Caco-2 (cell line): ENCODE data around the gene ACTN4. TPM values are rescaled to one million over a fixed set of nuclear protein-coding genes. Genes with fewer than 3 reads are reported as not detected.

Source experiments
- BruUV-seq: library from RNA; stranded (reverse); fragments of 400-500 nt; replicated peaks from 2 replicates; lab custom pipeline; 2021; lab: Mats Ljungman, UMichigan
- CTCF ChIA-PET: fragments of 300-600 bp; sonication (Branson Sonifier 250); formaldehyde crosslinking; loops from one replicate; lab custom pipeline; 2022; ENCODE audit warnings: antibody characterized with exemption; lab: Charles Lee
- POLR2A ChIA-PET: fragments of 300-600 bp; sonication (Branson Sonifier 250); formaldehyde crosslinking; loops from one replicate; lab custom pipeline; 2022; ENCODE audit warnings: antibody characterized with exemption; lab: Charles Lee
- DNase-seq, 2 experiments: peaks; one replicate each; pipeline versions ENCODE4 v3.0.0 to v3.0.0-alpha.2; 2020 to 2022
- H3K27me3 ChIP-seq: replicated peaks from 2 replicates; pipeline ENCODE4 v1.6.0; 2011; ENCODE audit warnings: low read length; ENCODE audit not compliant: control insufficient read depth, insufficient read depth
- H3K36me3 ChIP-seq: 2 replicates; pipeline ENCODE4 v1.5.1; 2011; ENCODE audit warnings: low read length; ENCODE audit not compliant: control insufficient read depth, insufficient read depth
- H3K4me1 ChIP-seq: fragments of 250-450 bp; sonication (Bioruptor Pico); 2 replicates; pipeline ENCODE4 v1.5.1; 2020; ENCODE audit warnings: mild to moderate bottlenecking
- H3K4me3 ChIP-seq: 2 replicates; pipeline ENCODE4 v1.5.1; 2011; ENCODE audit warnings: low read depth, mild to moderate bottlenecking, control low read depth, low read length
- H3K9me3 ChIP-seq: fragments of 250-450 bp; sonication (Bioruptor Pico); 2 replicates; pipeline ENCODE4 v1.5.1; 2020; ENCODE audit warnings: mild to moderate bottlenecking, moderate library complexity
- H3K27ac Mint-ChIP-seq: one replicate; pipeline ENCODE4 v1.8.0; 2022; ENCODE audit warnings: mixed read lengths; ENCODE audit not compliant: unreplicated experiment
- H3K27me3 Mint-ChIP-seq: one replicate; pipeline ENCODE4 v1.8.0; 2022; ENCODE audit warnings: mixed read lengths; ENCODE audit not compliant: insufficient read depth, unreplicated experiment
- H3K36me3 Mint-ChIP-seq: one replicate; pipeline ENCODE4 v1.8.0; 2022; ENCODE audit warnings: mild to moderate bottlenecking, mixed read lengths; ENCODE audit not compliant: insufficient read depth, unreplicated experiment
- H3K4me1 Mint-ChIP-seq: one replicate; pipeline ENCODE4 v1.8.0; 2022; ENCODE audit warnings: low read depth, mixed read lengths; ENCODE audit not compliant: unreplicated experiment
- H3K4me3 Mint-ChIP-seq: one replicate; pipeline ENCODE4 v1.8.0; 2022; ENCODE audit warnings: mild to moderate bottlenecking, moderate library complexity, mixed read lengths; ENCODE audit not compliant: unreplicated experiment
- H3K9me3 Mint-ChIP-seq: one replicate; pipeline ENCODE4 v1.8.0; 2022; ENCODE audit warnings: mixed read lengths; ENCODE audit not compliant: unreplicated experiment
- intact Hi-C: fragments of 100-400 bp; cut with micrococcal nuclease; formaldehyde crosslinking; loops from one replicate; pipeline ENCODE4 v1.10.0; 2022; ENCODE audit not compliant: unreplicated experiment
- total RNA-seq: library from RNA; stranded (reverse); gene quantifications from 2 replicates; pipeline ENCODE4 v1.2.3, GENCODE V29; 2022
- TF ChIP-seq, protein P1 (sequence below), 2 experiments: fragments of 200-600 bp in 1 of 2; IDR thresholded peaks; 1 replicate in 1 of 2; 2 replicates in 1 of 2; pipeline versions ENCODE4 v1.5.1 to v1.8.0; 2011 to 2022; ENCODE audit warnings: antibody characterized with exemption in 1 of 2, control low read depth in 1 of 2, inconsistent platforms in 1 of 2, low read depth in 1 of 2, low read length in 1 of 2, mild to moderate bottlenecking in 1 of 2, moderate library complexity in 1 of 2; ENCODE audit not compliant: insufficient read depth in 1 of 2, severe bottlenecking in 1 of 2, unreplicated experiment in 1 of 2

ACTN4 gene
- total RNA-seq, 1 experiment from 2014 or later = 605 TPM

- Histone ChIP-seq H3K4me1 (no peaks in the 10 kb centered on the region), H3K27me3 (no peaks in the 10 kb centered on the region), H3K36me3 (peaks cover 3% of the 10 kb centered on the region), H3K4me3 (peak within 1 kb of the TSS; percentile 81), H3K9me3 (no peaks in the 10 kb centered on the region)
- peak; percentile 99 to 100 for DNase-seq
- POLR2A ChIA-PET = interaction anchor here (0.5 to 2.0 kb wide), 13 partner anchors 16 to 817 kb away, joined by 3 to 31 read pairs (median 6); partner anchors contain the start of genes ACTN4, FAM98C, NFKBIB and PSMD8
- Mint-ChIP-seq H3K4me3 (peak within 1 kb of the TSS; percentile 99), H3K4me1 (peaks cover 7% of the 10 kb centered on the region), H3K36me3 (peaks cover 53% of the 10 kb centered on the region), H3K27me3 (no peaks in the 10 kb centered on the region), H3K9me3 (no peaks in the 10 kb centered on the region), H3K27ac (peak within 1 kb of the TSS; percentile 99)
- intact Hi-C loops = loop anchor here (2.0 to 5.0 kb wide), 2 partner anchors 22 to 76 kb away; no protein-coding TSS in a partner anchor
- TF ChIP-seq, protein P1, sequence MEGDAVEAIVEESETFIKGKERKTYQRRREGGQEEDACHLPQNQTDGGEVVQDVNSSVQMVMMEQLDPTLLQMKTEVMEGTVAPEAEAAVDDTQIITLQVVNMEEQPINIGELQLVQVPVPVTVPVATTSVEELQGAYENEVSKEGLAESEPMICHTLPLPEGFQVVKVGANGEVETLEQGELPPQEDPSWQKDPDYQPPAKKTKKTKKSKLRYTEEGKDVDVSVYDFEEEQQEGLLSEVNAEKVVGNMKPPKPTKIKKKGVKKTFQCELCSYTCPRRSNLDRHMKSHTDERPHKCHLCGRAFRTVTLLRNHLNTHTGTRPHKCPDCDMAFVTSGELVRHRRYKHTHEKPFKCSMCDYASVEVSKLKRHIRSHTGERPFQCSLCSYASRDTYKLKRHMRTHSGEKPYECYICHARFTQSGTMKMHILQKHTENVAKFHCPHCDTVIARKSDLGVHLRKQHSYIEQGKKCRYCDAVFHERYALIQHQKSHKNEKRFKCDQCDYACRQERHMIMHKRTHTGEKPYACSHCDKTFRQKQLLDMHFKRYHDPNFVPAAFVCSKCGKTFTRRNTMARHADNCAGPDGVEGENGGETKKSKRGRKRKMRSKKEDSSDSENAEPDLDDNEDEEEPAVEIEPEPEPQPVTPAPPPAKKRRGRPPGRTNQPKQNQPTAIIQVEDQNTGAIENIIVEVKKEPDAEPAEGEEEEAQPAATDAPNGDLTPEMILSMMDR (IDR thresholded peaks at IDR 0.05; ENCODE audit: insufficient read depth in 1 of 2, low read depth in 1 of 2, low read length in 1 of 2, severe bottlenecking in 1 of 2, unreplicated experiment in 1 of 2) = no peak
- BruUV-seq = no TSS peak
- CTCF ChIA-PET = interaction anchor here (0.5 to 1.9 kb wide), 10 partner anchors 16 to 312 kb away, joined by 3 to 25 read pairs (median 4); partner anchors contain the start of genes ACTN4, FAM98C, MRPS12 and SARS2
Observed at GRCh38 chr19:38618590-38619360, 28.7 kb upstream of the ACTN4 start, which contains the start of gene EIF3K. Gene EIF3K, plus strand, starts transcription at chr19:38619188. Its CDS starts 81 bp downstream, at chr19:38619269.

- no peaks in the 10 kb centered on the region for H3K9me3 ChIP-seq
- Mint-ChIP-seq H3K27me3 (no peaks in the 10 kb centered on the region), H3K4me3 (peak overlapping the region; percentile 99), H3K4me1 (peaks cover 7% of the 10 kb centered on the region), H3K36me3 (peaks cover 61% of the 10 kb centered on the region), H3K27ac (peak overlapping the region; percentile 99), H3K9me3 (no peaks in the 10 kb centered on the region)
- ChIA-PET CTCF (interaction anchor here (0.5 to 1.9 kb wide), 9 partner anchors 15 to 311 kb away, joined by 3 to 25 read pairs (median 5); partner anchors contain the start of genes ACTN4, FAM98C, MRPS12 and SARS2), POLR2A (interaction anchor here (0.6 to 2.0 kb wide), 12 partner anchors 15 to 816 kb away, joined by 3 to 31 read pairs (median 6); partner anchors contain the start of genes ACTN4, FAM98C, NFKBIB and PSMD8)
- intact Hi-C loops = loop anchor here (2.0 to 5.0 kb wide), 2 partner anchors 23 to 77 kb away; no protein-coding TSS in a partner anchor
- no peak for DNase-seq
- peak overlapping the region; percentile 81 for H3K4me3 ChIP-seq
- TF ChIP-seq, protein P1 (IDR thresholded peaks at IDR 0.05; ENCODE audit: insufficient read depth in 1 of 2, low read depth in 1 of 2, low read length in 1 of 2, severe bottlenecking in 1 of 2, unreplicated experiment in 1 of 2) = no peak
- TSS peak; percentile 43 for BruUV-seq
- peaks cover 3% of the 10 kb centered on the region for H3K36me3 ChIP-seq
- H3K4me1 ChIP-seq = no peaks in the 10 kb centered on the region
- H3K27me3 ChIP-seq = no peaks in the 10 kb centered on the region
Observed at GRCh38 chr19:38619361-38620174, 27.9 kb upstream of the ACTN4 start.

GRCh38 chr19:38624822-38625221 lies 22.6 kb upstream of the ACTN4 start:
- no TSS peak for BruUV-seq
- CTCF ChIA-PET = no interaction called here
- POLR2A ChIA-PET = no interaction called here
- H3K9me3 ChIP-seq = no peaks in the 10 kb centered on the region
- no peaks in the 10 kb centered on the region for H3K27me3 ChIP-seq
- H3K27me3 Mint-ChIP-seq = no peaks in the 10 kb centered on the region
- H3K36me3 ChIP-seq = peaks cover 5% of the 10 kb centered on the region
- intact Hi-C loops = no loop called here
- no peak overlapping the region for H3K27ac Mint-ChIP-seq
- H3K9me3 Mint-ChIP-seq = no peaks in the 10 kb centered on the region
- DNase-seq = no peak
- H3K36me3 Mint-ChIP-seq = peaks cover 97% of the 10 kb centered on the region
- H3K4me3 ChIP-seq = no peak overlapping the region
- TF ChIP-seq, protein P1 (IDR thresholded peaks at IDR 0.05; ENCODE audit: insufficient read depth in 1 of 2, low read depth in 1 of 2, low read length in 1 of 2, severe bottlenecking in 1 of 2, unreplicated experiment in 1 of 2) = no peak
- H3K4me1 ChIP-seq = no peaks in the 10 kb centered on the region
- H3K4me1 Mint-ChIP-seq = peaks cover 3% of the 10 kb centered on the region
- H3K4me3 Mint-ChIP-seq = no peak overlapping the region
